ENCODE measurements around the gene ADRA1B. TPM values are rescaled to one million over a fixed set of nuclear protein-coding genes. Genes with fewer than 3 reads are reported as not detected.

Gene ADRA1B
- total RNA-seq, 1 experiment from 2014 or later = not detected

DNA sequence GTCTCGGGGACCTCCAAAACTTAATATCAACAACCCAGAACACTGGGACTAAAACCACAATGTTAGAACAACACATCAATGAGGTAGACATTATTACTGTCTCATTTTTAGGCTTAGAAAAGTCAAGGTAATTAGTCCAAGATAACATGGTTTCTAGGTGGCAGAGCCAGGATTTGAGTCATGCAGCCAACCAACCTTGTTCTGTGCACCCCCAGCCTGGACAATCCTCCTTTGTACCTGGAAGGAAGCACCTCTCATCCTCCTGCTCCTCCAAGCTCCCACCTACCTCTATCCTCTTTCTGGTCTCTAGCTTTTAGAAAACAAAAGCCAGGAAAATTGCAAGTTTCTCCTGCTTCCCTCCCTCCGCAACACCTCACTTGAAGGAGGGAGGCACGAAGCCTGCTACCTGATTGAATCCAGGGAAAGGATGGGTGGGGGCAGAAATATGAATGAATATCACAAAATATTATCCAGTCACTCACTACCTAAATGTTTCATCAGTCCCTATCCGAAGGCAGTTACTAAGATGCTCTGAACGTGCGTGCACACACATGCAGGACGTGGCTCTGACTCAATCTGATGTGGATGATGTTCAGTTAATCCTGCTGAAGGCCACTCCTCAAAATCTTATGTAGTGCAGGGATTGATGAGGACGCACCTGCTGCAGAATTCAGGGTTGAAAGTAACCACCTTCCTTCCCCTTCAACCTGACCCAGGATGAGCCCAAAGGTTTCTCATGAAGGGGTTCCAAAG, 66.3 kb downstream of the ADRA1B start:
- H2BK15ac ChIP-seq (ENCODE audit: low read depth, low read length) = no peak overlapping the region
- no peak for TF ChIP-seq CTCF (conservative IDR thresholded peaks at IDR 0.05)
- H3K27ac ChIP-seq (ENCODE audit: insufficient read length, low read depth, low read length) = no peak overlapping the region
- H3K9me3 ChIP-seq (ENCODE audit: control insufficient read depth, low read depth, low read length) = no peaks in the 10 kb centered on the region
- Mint-ChIP-seq H3K4me1 (peaks cover 1 to 2% of the 10 kb centered on the region in 2 experiments; a peak in 2 of 4 replicates), H3K36me3 (ENCODE audit: insufficient read depth in 1 of 3, low read depth in 3 of 3) (no peaks in the 10 kb centered on the region), H3K27ac (no peak overlapping the region), H3K27me3 (ENCODE audit: low read depth) (peaks cover 86% of the 10 kb centered on the region), H3K4me3 (no peak overlapping the region), H3K9me3 (no peaks in the 10 kb centered on the region)
- no peak overlapping the region for H3K56ac ChIP-seq (ENCODE audit: insufficient read length, low read depth, low read length)
- no peak overlapping the region for H2BK12ac ChIP-seq (ENCODE audit: insufficient read length, low read depth, low read length)
- H3K23me2 ChIP-seq (ENCODE audit: insufficient read length, low read depth, low read length, poor library complexity, severe bottlenecking) = peaks cover 9% of the 10 kb centered on the region
- no peak overlapping the region for H3T11ph ChIP-seq (ENCODE audit: low read length)
- H4K20me1 ChIP-seq (ENCODE audit: control insufficient read depth, insufficient read depth, insufficient read length) = no peaks in the 10 kb centered on the region
- H4K5ac ChIP-seq (ENCODE audit: insufficient read length, low read depth, low read length) = no peak overlapping the region
- no peak overlapping the region for H2BK120ac ChIP-seq (ENCODE audit: low read depth, low read length, poor library complexity, severe bottlenecking)
- no peak overlapping the region for H2AFZ ChIP-seq (ENCODE audit: low read length)
- H3K79me2 ChIP-seq (ENCODE audit: insufficient read depth, low read length) = no peaks in the 10 kb centered on the region
- DNase-seq = no peak
- H2BK20ac ChIP-seq (ENCODE audit: low read depth, low read length, poor library complexity, severe bottlenecking) = no peak overlapping the region
- WGBS (ENCODE audit: extremely low coverage, insufficient read length, low lambda C conversion rate) = no CpG with 5 or more reads among the region's 8 CpGs
- H3K27me3 ChIP-seq (ENCODE audit: insufficient read depth, low read length) = peaks cover 2% of the 10 kb centered on the region; the same call in 1 of the 2 replicates
- no peak overlapping the region for H2AK5ac ChIP-seq (ENCODE audit: insufficient read length, low read length)
- no peak overlapping the region for H4K8ac ChIP-seq (replicated peaks; ENCODE audit: insufficient read length, low read depth, low read length)
- no peak overlapping the region for H3K18ac ChIP-seq (ENCODE audit: insufficient read length, low read depth, low read length)
- no peaks in the 10 kb centered on the region for H3K4me1 ChIP-seq (ENCODE audit: insufficient read depth, low read length)
- H3K14ac ChIP-seq (ENCODE audit: insufficient read depth, low read length) = no peak overlapping the region
- H3K9ac ChIP-seq (ENCODE audit: extremely low read depth, insufficient read length, low read length) = no peak overlapping the region
- no peaks in the 10 kb centered on the region for H3K79me1 ChIP-seq (ENCODE audit: insufficient read depth, low read depth, low read length, poor library complexity, severe bottlenecking)
- no peak overlapping the region for H3K4ac ChIP-seq (ENCODE audit: low read depth, low read length)
- no peak overlapping the region for H3K4me2 ChIP-seq (ENCODE audit: insufficient read depth, insufficient read length, low read length)
- no peak overlapping the region for H2BK5ac ChIP-seq (ENCODE audit: insufficient read length, low read length)
- no peak overlapping the region for H3K23ac ChIP-seq (ENCODE audit: insufficient read length, low read depth, low read length)
- H4K91ac ChIP-seq (ENCODE audit: insufficient read length, low read depth, low read length) = no peak overlapping the region
